ENCODE measurements around the gene EFNA2.

- TF ChIP-seq TAF1 (IDR thresholded peaks at IDR 0.05; ENCODE audit: borderline replicate concordance, low read depth, low read length), result no peak
- no peak for TF ChIP-seq POLR2A (IDR thresholded peaks at IDR 0.05; ENCODE audit: low read depth, low read length)
- TF ChIP-seq POLR2AphosphoS5 (IDR thresholded peaks at IDR 0.05; ENCODE audit: low read depth, low read length), result no peak
Measured at GRCh38 chr19:1263188-1263587, 22.5 kb upstream of the EFNA2 start.

Data from GM12892 (cell line).